PFSK-1 (cell line): ENCODE results near the gene TAOK3.

Source experiments
- FOXP2 ChIP-seq: optimal IDR thresholded peaks from 2 replicates; pipeline ENCODE3; 2011; ENCODE audit warnings: borderline replicate concordance, control low read depth, inconsistent platforms; ENCODE audit not compliant: insufficient read depth; ENCODE audit errors: extremely low read length, extremely low read depth
- POLR2AphosphoS5 ChIP-seq: IDR thresholded peaks from 2 replicates; pipeline ENCODE4 v1.6.1; 2012; ENCODE audit warnings: low read depth, mild to moderate bottlenecking, control low read depth, low read length, moderate library complexity
- SIN3A ChIP-seq: IDR thresholded peaks from 2 replicates; pipeline ENCODE4 v1.6.1; 2012; ENCODE audit warnings: mild to moderate bottlenecking, low read length, moderate library complexity, borderline replicate concordance; ENCODE audit not compliant: insufficient read depth
- TAF1 ChIP-seq: IDR thresholded peaks from 2 replicates; pipeline ENCODE4 v1.6.1; 2012; ENCODE audit warnings: low read length, control low read depth, borderline replicate concordance; ENCODE audit not compliant: insufficient read depth

- TF ChIP-seq TAF1 (no peak), SIN3A (no peak), POLR2AphosphoS5 (no peak), FOXP2 (no peak)
Measured at GRCh38 chr12:118356809-118357256, 15.9 kb downstream of the TAOK3 start.
